Central memory CD8-positive, alpha-beta T cell (primary cell): Measurements from ENCODE around the gene EVC2.
"Not testable (repeated sequence)": the region's sequence is repeated elsewhere in the genome, so short reads cannot be mapped to it uniquely, and the experiment has no call there.

Experiments used
- ATAC-seq: fragments of 150-1000 bp; cut with Tn5 transposase; replicated peaks from 2 replicates; pipeline ENCODE4 v1.10.0; 2022; ENCODE audit warnings: mild to moderate bottlenecking, moderate FRiP score, moderate number of reproducible peaks; ENCODE audit not compliant: poor library complexity, severe bottlenecking; ENCODE audit errors: extremely low read depth
- DNase-seq, 2 donors: peaks; one replicate each; pipeline ENCODE4 v3.0.0; 2021; ENCODE audit warnings: low spot score in 2 of 2
- H3K27ac Mint-ChIP-seq: one replicate; pipeline ENCODE4 v1.8.0; 2022; ENCODE audit warnings: low read depth, mild to moderate bottlenecking, moderate library complexity, mixed read lengths
- H3K27me3 Mint-ChIP-seq: one replicate; pipeline ENCODE4 v1.8.0; 2022; ENCODE audit warnings: mixed read lengths
- H3K36me3 Mint-ChIP-seq: one replicate; pipeline ENCODE4 v1.8.0; 2022; ENCODE audit warnings: mild to moderate bottlenecking, moderate library complexity, mixed read lengths; ENCODE audit not compliant: insufficient read depth
- H3K4me1 Mint-ChIP-seq: one replicate; pipeline ENCODE4 v1.8.0; 2022; ENCODE audit warnings: mixed read lengths
- H3K4me3 Mint-ChIP-seq: one replicate; pipeline ENCODE4 v1.8.0; 2022; ENCODE audit warnings: mild to moderate bottlenecking, moderate library complexity, mixed read lengths
- H3K9me3 Mint-ChIP-seq: one replicate; pipeline ENCODE4 v1.8.0; 2022; ENCODE audit warnings: mixed read lengths

The EVC2 gene

DNA sequence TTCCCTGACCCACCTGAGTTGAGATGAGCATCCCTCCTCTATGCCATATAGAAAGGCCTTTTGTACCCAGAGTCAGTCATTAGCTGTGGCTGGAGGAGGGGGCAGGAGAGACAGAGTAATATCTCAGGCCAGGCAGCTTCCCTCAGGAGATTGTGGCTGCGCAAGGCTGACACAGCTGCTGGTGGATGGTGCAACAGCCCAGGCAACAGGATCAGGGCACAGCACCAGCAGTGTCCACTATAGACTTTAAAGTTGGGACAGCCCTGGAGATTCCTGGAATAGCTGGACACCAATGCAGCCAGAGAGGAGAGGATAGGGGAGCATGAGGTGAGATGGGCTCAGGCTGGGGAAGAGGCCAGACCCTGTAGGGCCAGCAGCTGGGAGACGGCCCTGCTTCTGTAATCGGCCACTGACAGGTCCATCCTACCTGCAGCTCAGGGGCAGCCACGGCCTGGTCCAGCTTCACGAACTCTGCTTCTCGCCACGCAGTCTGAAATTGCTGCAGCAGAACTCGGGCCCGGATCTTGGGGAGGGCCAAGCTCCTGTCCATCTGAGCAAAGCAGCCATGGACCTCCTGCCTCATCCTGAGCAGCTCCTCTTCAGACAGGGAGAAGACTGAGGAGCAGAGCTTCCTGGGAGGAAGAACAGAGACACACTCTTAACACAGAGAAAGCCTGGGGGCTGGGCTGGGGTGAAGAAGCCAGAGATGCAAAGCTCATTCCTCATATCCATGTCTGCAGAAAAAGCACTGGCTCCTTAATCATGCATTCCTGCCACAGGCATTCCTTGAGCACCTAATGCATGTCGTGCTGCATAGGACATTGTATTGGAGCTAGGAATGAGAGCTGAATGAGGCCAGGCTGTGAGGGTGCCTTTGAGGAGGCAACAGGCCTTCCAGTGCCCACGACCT is 90.1 kb downstream of the EVC2 start:
- Mint-ChIP-seq H3K4me1 (no peaks in the 10 kb centered on the region), H3K4me3 (no peak overlapping the region), H3K9me3 (no peaks in the 10 kb centered on the region), H3K27ac (no peak overlapping the region), H3K27me3 (no peaks in the 10 kb centered on the region), H3K36me3 (peaks cover 16% of the 10 kb centered on the region)
- DNase-seq (no peak), ATAC-seq (no peak)

DNA sequence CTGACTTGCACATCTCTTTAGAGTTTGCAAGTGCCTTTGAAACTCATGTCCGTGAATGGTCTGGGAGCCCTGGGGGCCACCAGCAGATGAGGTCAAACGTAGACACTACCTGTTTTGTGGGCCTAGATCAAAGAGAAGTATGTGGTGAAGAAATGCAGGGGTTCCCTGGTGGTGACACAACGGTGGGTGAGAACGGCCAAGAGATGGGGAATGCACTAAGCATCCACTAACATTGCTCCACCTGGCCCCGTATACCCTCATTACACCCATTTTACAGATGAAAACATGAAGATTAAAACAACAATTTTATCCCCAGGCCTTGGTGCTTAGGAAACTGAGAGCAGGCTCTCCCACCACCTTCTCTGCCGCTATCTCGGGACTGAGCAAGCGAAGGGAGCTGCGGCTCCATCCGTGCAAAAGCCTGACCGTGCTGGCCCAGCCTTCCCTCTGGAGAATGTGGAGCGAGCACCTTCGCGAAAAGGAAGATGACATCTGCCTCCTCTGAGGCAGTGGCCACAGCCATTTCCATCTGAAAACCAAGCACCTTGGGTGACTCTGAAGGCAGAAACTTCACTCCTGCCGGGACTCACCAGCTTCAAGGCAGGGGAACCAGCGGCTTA is 91.9 kb downstream of the EVC2 start:
- Mint-ChIP-seq H3K36me3 (peaks cover 12% of the 10 kb centered on the region), H3K27me3 (no peaks in the 10 kb centered on the region), H3K9me3 (no peaks in the 10 kb centered on the region), H3K27ac (no peak overlapping the region), H3K4me1 (no peaks in the 10 kb centered on the region), H3K4me3 (no peak overlapping the region)
- ATAC-seq (no peak), DNase-seq (no peak)

DNA sequence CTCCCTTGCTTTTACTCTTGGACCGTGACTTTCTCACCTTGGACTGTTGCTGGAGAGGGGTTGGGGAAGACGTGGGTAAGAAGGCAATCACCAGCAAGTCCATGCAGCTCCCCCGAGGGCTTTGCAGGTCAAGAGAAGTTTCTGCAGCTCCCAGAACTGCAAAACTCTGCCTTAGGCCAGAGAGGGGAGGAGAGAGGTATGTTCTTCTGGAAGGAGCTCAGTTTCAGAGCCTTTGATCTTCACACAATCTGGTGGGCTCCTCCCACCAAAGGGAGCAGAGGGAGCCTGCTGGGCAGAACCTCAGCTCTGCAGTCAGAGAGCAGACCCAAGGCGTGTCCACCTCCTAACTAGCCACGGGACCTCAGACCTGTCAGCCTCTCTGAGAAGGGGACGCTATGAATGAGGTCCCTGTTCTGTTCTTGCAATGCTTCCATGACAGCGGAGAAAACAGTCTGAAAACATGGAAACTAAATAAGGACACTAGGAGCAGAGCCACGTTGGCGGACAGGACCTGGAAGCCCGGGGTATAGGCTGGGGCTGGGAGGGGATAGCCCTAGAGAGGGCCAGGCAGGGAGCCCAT is 92.8 kb downstream of the EVC2 start:
- ATAC-seq (no peak), DNase-seq (no peak)
- Mint-ChIP-seq H3K4me1 (no peaks in the 10 kb centered on the region), H3K36me3 (peaks cover 12% of the 10 kb centered on the region), H3K27ac (no peak overlapping the region), H3K27me3 (no peaks in the 10 kb centered on the region), H3K4me3 (no peak overlapping the region), H3K9me3 (no peaks in the 10 kb centered on the region)

DNA sequence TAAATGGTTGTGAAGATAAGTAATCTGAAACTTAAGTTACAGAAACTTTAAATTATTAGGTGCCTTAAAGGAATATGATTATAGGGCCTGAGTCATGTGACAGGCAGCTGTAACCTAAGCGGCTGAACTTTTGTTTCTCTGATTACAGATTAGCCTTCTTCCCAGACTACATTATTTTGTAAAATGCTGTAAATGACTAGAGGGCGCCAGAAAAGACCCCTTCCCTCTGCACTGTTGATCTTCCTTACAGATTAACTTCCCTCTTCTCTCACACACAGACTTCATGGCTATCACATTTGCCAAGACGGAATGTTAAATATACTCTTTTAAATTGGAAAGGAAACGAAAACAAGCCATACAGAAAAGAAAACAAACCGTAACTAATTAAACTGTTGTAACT is 96.6 kb downstream of the EVC2 start:
- no peak for DNase-seq
- Mint-ChIP-seq H3K4me3 (no peak overlapping the region), H3K27me3 (no peaks in the 10 kb centered on the region), H3K9me3 (no peaks in the 10 kb centered on the region), H3K4me1 (no peaks in the 10 kb centered on the region), H3K36me3 (peaks cover 7% of the 10 kb centered on the region), H3K27ac (no peak overlapping the region)
- no peak for ATAC-seq

DNA sequence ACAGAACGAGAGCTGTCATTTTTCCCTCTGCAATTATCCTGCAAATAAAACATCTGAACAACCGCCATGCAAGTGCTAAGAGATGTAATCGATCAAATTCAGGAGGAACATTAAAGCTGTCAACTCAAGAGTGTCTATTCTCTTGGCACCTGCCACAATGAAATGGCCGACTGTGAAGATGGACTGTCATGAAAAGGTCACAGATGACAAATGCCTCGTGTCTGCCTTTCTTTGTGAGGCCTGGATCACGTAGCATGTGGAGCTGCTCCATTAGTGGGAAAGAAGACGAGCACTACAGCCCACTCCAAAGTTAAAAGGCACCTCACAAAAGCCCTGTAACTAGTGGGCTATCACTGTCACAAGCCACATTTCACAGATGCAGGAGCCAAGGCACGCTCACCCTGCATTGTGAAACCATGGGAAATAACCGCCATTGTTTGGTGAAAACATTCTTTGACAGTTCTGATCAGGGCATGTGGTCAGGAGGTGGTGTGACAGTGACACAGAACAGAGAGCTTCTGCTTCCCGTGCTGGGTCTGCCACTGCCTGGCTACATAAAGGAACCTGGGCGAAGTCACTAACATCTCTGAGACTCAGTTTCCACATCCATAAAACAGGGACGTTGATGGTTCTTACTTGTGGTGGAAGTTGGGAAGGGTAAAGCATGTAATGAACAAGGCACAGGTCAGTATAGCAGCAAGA is 98.9 kb downstream of the EVC2 start:
- Mint-ChIP-seq H3K4me3 (no peak overlapping the region), H3K27ac (no peak overlapping the region), H3K36me3 (peaks cover 1% of the 10 kb centered on the region), H3K9me3 (no peaks in the 10 kb centered on the region), H3K27me3 (no peaks in the 10 kb centered on the region), H3K4me1 (no peaks in the 10 kb centered on the region)
- DNase-seq (no peak), ATAC-seq (no peak)

DNA sequence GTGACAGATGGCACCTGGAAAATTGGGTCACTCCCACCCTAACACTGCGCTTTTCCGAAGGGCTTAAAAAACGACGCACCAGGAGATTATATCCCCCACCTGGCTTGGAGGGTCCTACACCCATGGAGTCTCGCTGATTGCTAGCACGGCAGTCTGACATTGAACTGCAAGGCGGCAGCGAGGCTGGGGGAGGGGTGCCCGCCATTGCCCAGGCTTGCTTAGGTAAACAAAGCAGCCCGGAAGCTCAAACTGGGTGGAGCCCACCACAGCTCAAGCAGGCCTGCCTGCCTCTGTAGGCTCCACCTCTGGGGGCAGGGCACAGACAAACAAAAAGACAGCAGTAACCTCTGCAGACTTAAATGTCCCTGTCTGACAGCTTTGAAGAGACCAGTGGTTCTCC is 114.5 kb downstream of the EVC2 start:
- not testable (repeated sequence) for H3K4me3 Mint-ChIP-seq, H3K27ac Mint-ChIP-seq, DNase-seq, H3K27me3 Mint-ChIP-seq, H3K36me3 Mint-ChIP-seq, ATAC-seq, H3K4me1 Mint-ChIP-seq
- H3K9me3 Mint-ChIP-seq, result peaks cover 17% of the 10 kb centered on the region

DNA sequence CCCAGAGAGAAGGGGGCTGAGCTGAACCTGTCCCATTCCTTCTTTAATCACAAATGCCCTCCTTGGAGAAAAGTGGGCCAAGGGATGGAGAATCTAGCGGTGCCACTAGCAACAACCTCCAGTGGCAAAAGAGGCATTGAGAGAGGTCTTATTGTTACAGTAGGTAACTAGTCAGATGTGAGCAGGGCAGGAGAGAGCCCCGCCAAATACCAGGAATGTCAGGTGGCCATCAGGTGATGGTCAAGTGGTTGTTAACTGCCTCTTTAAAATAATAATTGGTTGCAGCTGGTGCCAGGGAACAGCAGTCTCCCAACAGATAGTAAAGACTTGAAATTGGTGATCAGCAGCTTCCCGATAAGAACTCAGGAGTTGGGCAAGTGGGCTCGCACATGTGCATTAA is 116.1 kb downstream of the EVC2 start:
- Mint-ChIP-seq H3K27me3 (no peaks in the 10 kb centered on the region), H3K9me3 (peaks cover 21% of the 10 kb centered on the region), H3K36me3 (peaks cover 2% of the 10 kb centered on the region), H3K4me3 (no peak overlapping the region), H3K27ac (no peak overlapping the region), H3K4me1 (no peaks in the 10 kb centered on the region)
- DNase-seq, result no peak
- ATAC-seq, result no peak

DNA sequence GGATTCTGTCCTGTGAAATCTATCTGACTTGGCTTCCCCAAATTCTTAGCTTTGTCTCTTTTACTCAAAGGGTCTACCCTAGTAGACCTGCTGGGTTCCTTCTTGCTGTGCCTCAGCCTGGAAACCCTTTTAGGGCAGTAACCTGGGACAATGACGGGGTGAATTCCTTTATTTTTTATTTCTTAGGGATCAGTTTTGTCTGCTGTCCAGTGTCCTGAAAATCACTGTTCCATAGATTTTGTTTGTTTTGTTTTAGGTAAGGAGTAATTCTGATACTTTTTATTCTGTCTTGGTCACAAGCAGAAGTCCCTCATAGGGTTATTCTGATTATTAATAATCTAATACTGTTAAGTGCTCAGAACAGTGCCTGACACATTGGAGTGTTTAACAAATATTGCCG is 118.9 kb downstream of the EVC2 start:
- no peaks in the 10 kb centered on the region for H3K4me1 Mint-ChIP-seq
- H3K36me3 Mint-ChIP-seq, result peaks cover 2% of the 10 kb centered on the region
- H3K27ac Mint-ChIP-seq, result no peak overlapping the region
- DNase-seq (no peak), ATAC-seq (no peak)
- no peak overlapping the region for H3K4me3 Mint-ChIP-seq
- peaks cover 10% of the 10 kb centered on the region for H3K9me3 Mint-ChIP-seq
- no peaks in the 10 kb centered on the region for H3K27me3 Mint-ChIP-seq

DNA sequence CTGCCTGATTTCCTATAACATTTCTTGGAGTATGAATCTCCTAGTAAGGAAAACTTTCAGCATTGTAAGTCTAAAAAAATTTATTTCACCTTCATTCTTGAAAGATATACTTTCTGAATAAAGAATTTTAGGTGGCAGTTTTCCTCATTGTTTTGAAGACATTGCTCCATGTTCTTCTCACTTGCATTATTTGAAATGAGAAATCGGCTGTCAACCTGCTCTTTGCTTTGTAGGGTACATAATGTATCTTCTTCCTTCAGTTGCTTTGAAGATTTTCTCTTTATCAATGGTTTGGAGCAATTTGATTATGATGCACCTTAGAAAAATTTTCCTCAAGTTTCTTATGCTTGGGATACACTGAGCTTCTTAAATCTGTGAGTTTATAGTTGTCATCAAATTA is 120.3 kb downstream of the EVC2 start:
- H3K27me3 Mint-ChIP-seq, result no peaks in the 10 kb centered on the region

DNA sequence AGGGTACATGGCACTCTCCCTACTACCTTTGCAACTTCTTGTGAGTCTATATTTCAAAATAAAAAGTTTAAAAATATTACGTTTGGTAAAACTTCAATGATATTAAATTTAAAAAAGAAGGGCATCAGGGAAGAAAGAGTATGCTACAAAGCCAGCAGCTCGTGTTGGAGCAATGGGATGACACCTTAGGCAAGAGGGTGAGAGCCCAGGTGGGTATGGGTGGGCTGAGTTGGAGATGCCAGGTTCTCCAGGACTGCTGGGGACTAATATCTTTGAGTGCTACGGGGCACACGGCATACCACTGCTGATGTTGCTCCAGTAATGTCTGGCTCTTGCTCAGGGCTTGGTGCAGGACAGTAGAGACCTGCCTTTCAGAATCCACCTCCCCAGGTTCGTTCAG is 132.4 kb downstream of the EVC2 start:
- H3K36me3 Mint-ChIP-seq, result peaks cover 6% of the 10 kb centered on the region
- peaks cover 2% of the 10 kb centered on the region for H3K9me3 Mint-ChIP-seq
- H3K4me1 Mint-ChIP-seq, result peaks cover 5% of the 10 kb centered on the region
- no peak overlapping the region for H3K27ac Mint-ChIP-seq
- DNase-seq (no peak), ATAC-seq (no peak)
- no peak overlapping the region for H3K4me3 Mint-ChIP-seq
- no peaks in the 10 kb centered on the region for H3K27me3 Mint-ChIP-seq

More for the DNA sequence above, 120.3 kb downstream of the EVC2 start:
- Mint-ChIP-seq H3K4me1 (no peaks in the 10 kb centered on the region), H3K9me3 (peaks cover 9% of the 10 kb centered on the region), H3K4me3 (no peak overlapping the region), H3K36me3 (no peaks in the 10 kb centered on the region), H3K27ac (no peak overlapping the region)
- no peak for ATAC-seq
- no peak for DNase-seq

DNA sequence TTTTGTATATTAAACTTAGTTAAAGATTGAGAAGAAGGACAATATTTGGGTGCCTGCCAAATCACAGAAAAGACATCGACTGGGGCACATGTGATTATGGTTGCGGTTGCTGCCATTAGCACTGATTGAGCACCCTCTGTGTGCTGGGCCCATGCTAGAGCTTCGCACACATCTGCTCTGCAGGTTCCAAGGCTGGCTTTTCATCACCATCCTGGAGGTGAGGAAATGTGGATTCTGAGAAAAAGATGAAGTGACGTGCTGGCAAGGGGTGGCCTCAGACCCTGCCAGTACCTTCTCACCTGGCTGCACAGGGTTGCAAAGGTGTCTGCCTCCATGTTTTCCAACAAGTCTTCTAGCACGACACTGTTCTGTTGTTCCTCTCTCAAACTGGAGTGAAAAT is 134.0 kb downstream of the EVC2 start:
- Mint-ChIP-seq H3K27ac (no peak overlapping the region), H3K9me3 (no peaks in the 10 kb centered on the region), H3K36me3 (peaks cover 6% of the 10 kb centered on the region), H3K27me3 (no peaks in the 10 kb centered on the region), H3K4me3 (no peak overlapping the region), H3K4me1 (peaks cover 5% of the 10 kb centered on the region)
- no peak for ATAC-seq
- DNase-seq, result no peak

DNA sequence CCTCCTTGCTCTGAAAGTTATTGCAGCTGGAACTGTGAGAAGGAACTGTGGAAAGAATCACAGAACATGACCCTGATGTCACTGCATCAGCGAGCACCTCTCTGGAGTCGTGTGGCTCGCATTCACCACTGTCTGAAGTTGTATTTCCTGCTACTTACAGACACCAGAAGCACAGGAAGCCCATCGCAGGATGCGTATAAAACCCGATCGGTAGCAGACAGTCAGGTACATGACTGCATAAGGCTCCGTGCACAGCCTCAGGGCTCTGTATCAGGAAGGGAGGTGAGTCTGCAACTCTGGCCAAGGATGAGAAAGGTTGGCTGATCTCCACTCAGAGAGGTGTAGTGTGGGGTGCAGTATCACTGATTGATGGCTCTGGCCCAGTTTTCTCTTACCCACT is 134.4 kb downstream of the EVC2 start:
- ATAC-seq, result peak; percentile 77
- Mint-ChIP-seq H3K4me3 (no peak overlapping the region), H3K27ac (no peak overlapping the region), H3K4me1 (peaks cover 5% of the 10 kb centered on the region), H3K36me3 (peaks cover 6% of the 10 kb centered on the region), H3K9me3 (no peaks in the 10 kb centered on the region), H3K27me3 (no peaks in the 10 kb centered on the region)
- no peak for DNase-seq
